A549 treated with dexamethasone at 1 μM for 4 hours (cell line): ENCODE measurements around the gene NUTM2G. TPM values are rescaled to one million over a fixed set of nuclear protein-coding genes. Genes with fewer than 3 reads are reported as not detected.

ENCODE experiments used
- total RNA-seq: library from RNA; stranded (reverse); fragments of 200-300 nt; extraction: Qiagen RNA extraction; gene quantifications from 5 replicates; pipeline ENCODE4 v1.2.3, GENCODE V29; 2022

NUTM2G gene, protein sequence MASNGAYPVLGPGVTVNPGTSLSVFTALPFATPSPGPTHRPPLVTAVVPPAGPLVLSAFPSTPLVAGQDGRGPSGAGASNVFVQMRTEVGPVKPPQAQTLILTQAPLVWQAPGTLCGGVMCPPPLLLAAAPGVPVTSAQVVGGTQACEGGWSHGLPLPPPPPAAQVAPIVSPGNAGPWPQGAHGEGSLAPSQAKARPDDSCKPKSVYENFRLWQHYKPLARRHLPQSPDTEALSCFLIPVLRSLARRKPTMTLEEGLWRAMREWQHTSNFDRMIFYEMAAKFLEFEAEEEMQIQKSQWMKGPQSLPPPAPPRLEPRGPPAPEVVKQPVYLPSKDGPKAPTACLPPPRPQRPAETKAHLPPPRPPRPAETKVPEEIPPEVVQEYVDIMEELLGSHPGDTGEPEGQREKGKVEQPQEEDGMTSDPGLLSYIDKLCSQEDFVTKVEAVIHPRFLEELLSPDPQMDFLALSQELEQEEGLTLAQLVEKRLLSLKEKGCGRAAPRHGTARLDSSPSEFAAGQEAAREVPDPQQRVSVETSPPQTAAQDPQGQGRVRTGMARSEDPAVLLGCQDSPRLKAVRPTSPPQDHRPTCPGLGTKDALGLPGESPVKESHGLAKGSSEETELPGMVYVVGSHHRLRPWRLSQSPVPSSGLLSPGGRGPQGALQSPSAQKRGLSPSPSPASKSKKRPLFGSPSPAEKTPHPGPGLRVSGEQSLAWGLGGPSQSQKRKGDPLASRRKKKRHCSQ
- 0.05 TPM in 1 of 5 replicates, not detected in the others for total RNA-seq

DNA sequence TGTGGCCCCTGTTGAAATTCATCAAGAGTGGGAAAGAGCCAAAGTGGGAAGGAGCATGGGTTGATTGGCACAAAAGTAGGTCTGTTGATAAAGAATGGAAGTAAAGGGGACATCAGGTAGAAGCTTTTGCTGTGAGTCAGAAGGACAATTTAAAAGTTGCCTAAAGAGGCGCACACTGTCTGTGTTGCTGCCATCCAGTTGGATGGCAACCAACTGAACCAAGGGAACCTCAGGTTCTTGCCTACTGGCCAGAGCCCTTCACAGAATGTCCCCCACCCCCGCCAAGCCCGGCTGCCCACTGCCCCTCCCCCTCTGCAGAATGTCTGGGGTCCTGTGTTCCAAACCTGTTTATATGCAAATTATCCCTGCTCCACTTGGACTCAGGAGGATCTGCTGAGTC is at the start of gene NUTM2G:
NUTM2G (plus strand) TSS at position 301 of the 400 bp plus-strand sequence. CDS start 182 bp downstream, outside the sequence.

Other genes starting within 250 kb of the NUTM2G start
- gene ZNF510, start 150.8 kb upstream of the NUTM2G start, total RNA-seq: 4.2 to 6.9 TPM (median 5.1 TPM) in 5 replicates
- 1.4 to 2.4 TPM (median 2.0 TPM) in 5 replicates for gene ZNF782, start 74.3 kb upstream of the NUTM2G start, total RNA-seq
- gene CTSV, start 110.3 kb downstream of the NUTM2G start, total RNA-seq: 11.4 to 16.3 TPM (median 13.3 TPM) in 5 replicates